HEK293T (cell line): ENCODE results near the gene SPOCK3.
"Not testable (repeated sequence)": the region's sequence is repeated elsewhere in the genome, so short reads cannot be mapped to it uniquely, and the experiment has no call there.

Experiments
- CTCF ChIA-PET: fragments of 350-600 bp; formaldehyde crosslinking; extraction: SDS; loops from one replicate; lab custom pipeline; 2021; ENCODE audit warnings: antibody characterized with exemption, inconsistent platforms; lab: Yijun Ruan, JAX
- POLR2A ChIA-PET: fragments of 350-600 bp; formaldehyde crosslinking; extraction: SDS; loops from one replicate; lab custom pipeline; 2020; ENCODE audit warnings: antibody characterized with exemption, inconsistent platforms; lab: Yijun Ruan, JAX
- DNase-seq: peaks from one replicate; pipeline ENCODE4 v3.0.0; 2012; ENCODE audit warnings: mixed read lengths; ENCODE audit errors: extremely low spot score
- ARNT ChIP-seq: fragments of 450-650 bp; IDR thresholded peaks from 2 replicates; pipeline ENCODE4 v1.6.1; 2017; ENCODE audit warnings: mild to moderate bottlenecking
- BHLHE40 ChIP-seq: fragments of 450-650 bp; IDR thresholded peaks from 2 replicates; pipeline ENCODE4 v1.6.1; 2016; ENCODE audit warnings: mild to moderate bottlenecking, moderate library complexity, borderline replicate concordance
- CTBP1 ChIP-seq: fragments of 450-650 bp; IDR thresholded peaks from 2 replicates; pipeline ENCODE4 v1.6.1; 2016; ENCODE audit warnings: borderline replicate concordance
- ELF4 ChIP-seq: fragments of 450-650 bp; IDR thresholded peaks from 2 replicates; pipeline ENCODE4 v1.6.1; 2017; ENCODE audit warnings: antibody characterized with exemption
- FOXA1 ChIP-seq: fragments of 450-650 bp; IDR thresholded peaks from 2 replicates; pipeline ENCODE4 v1.6.1; 2016; ENCODE audit warnings: mild to moderate bottlenecking
- FOXK2 ChIP-seq: fragments of 450-650 bp; IDR thresholded peaks from 2 replicates; pipeline ENCODE4 v1.6.1; 2016; ENCODE audit warnings: mild to moderate bottlenecking
- FOXM1 ChIP-seq: fragments of 450-650 bp; IDR thresholded peaks from 2 replicates; pipeline ENCODE4 v1.6.1; 2017; ENCODE audit warnings: mild to moderate bottlenecking, borderline replicate concordance
- HDGF ChIP-seq: fragments of 450-650 bp; IDR thresholded peaks from 2 replicates; pipeline ENCODE4 v1.6.1; 2017; ENCODE audit warnings: antibody characterized with exemption, borderline replicate concordance
- L3MBTL2 ChIP-seq: fragments of 450-650 bp; conservative IDR thresholded peaks from 2 replicates; pipeline ENCODE4 v1.6.1; 2016; ENCODE audit warnings: mild to moderate bottlenecking
- LEF1 ChIP-seq: fragments of 450-650 bp; IDR thresholded peaks from 2 replicates; pipeline ENCODE4 v1.6.1; 2017; ENCODE audit warnings: mild to moderate bottlenecking, borderline replicate concordance
- NFRKB ChIP-seq: fragments of 450-650 bp; IDR thresholded peaks from 2 replicates; pipeline ENCODE4 v1.6.1; 2016; ENCODE audit warnings: mild to moderate bottlenecking, moderate library complexity
- SP1 ChIP-seq: fragments of 450-650 bp; IDR thresholded peaks from 2 replicates; pipeline ENCODE4 v1.6.1; 2017
- SUZ12 ChIP-seq: fragments of 450-650 bp; IDR thresholded peaks from 2 replicates; pipeline ENCODE4 v1.6.1; 2016; ENCODE audit warnings: mild to moderate bottlenecking
- TARDBP ChIP-seq: fragments of 450-650 bp; IDR thresholded peaks from 2 replicates; pipeline ENCODE4 v1.6.1; 2016
- ZNF384 ChIP-seq: fragments of 450-650 bp; IDR thresholded peaks from 2 replicates; pipeline ENCODE4 v1.6.1; 2016
- TF ChIP-seq, protein P1 (sequence below): fragments of 450-650 bp; IDR thresholded peaks from 2 replicates; pipeline ENCODE4 v1.6.1; 2016

SPOCK3 gene

DNA sequence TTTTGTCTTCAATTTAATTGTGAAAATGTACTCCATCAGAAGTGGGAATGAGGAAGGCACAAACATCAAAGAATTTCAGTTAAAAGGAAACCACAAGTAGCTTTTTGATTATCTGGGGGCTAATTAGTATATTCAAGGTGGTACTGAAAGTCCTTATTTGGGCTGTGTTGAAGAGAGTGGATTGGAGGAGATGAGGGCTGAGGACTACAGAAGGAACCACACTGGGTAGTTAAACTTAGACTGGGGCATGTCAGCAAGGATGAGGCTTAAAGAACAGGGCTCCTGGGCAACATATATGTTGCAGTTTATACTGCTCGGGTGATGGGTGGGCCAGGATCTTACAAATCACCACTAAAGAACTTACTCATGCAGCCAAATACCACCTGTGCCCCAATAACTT is 346.8 kb downstream of the SPOCK3 start:
- ChIA-PET POLR2A (no interaction called here), CTCF (interaction anchor here (0.6 kb wide), 1 partner anchor 12 kb away, joined by 6 read pairs; no protein-coding TSS in a partner anchor)
- no peak for DNase-seq
- no peak for TF ChIP-seq SP1
- TF ChIP-seq, protein P1, sequence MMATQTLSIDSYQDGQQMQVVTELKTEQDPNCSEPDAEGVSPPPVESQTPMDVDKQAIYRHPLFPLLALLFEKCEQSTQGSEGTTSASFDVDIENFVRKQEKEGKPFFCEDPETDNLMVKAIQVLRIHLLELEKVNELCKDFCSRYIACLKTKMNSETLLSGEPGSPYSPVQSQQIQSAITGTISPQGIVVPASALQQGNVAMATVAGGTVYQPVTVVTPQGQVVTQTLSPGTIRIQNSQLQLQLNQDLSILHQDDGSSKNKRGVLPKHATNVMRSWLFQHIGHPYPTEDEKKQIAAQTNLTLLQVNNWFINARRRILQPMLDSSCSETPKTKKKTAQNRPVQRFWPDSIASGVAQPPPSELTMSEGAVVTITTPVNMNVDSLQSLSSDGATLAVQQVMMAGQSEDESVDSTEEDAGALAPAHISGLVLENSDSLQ, result no peak
- no peak for TF ChIP-seq ELF4
- TF ChIP-seq HDGF, result no peak
- TF ChIP-seq BHLHE40, result no peak
- no peak for TF ChIP-seq ZNF384
- TF ChIP-seq SUZ12, result no peak
- no peak for TF ChIP-seq FOXA1
- TF ChIP-seq TARDBP, result no peak
- no peak for TF ChIP-seq FOXK2
- no peak for TF ChIP-seq CTBP1

DNA sequence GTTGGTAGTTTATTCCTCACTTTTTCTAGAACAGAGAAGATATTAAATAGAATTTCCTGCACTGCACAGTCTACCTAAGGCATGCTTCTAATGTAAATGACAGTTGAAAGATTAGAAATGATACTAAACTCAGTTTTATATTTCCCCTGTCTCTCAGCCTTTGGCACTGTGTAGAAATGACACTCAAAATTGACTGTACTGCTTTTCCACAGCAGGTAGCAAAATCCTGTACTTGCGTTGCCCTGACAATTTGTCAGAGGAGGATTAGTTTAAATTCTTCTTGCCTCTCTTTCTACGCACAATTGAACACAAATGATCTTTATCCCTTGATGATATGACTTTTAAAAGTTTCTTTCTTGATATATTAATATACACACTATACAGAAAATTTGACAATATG is 347.6 kb downstream of the SPOCK3 start:
- ChIA-PET CTCF (no interaction called here), POLR2A (no interaction called here)
- DNase-seq, result no peak
- no peak for TF ChIP-seq SP1
- TF ChIP-seq CTBP1, result no peak
- no peak for TF ChIP-seq SUZ12
- TF ChIP-seq TARDBP, result no peak
- TF ChIP-seq ELF4, result no peak
- no peak for TF ChIP-seq L3MBTL2
- TF ChIP-seq LEF1, result no peak
- TF ChIP-seq ZNF384, result no peak
- no peak for TF ChIP-seq BHLHE40
- no peak for TF ChIP-seq FOXK2
- no peak for TF ChIP-seq FOXM1
- no peak for TF ChIP-seq FOXA1
- TF ChIP-seq, protein P1, result no peak
- TF ChIP-seq HDGF, result no peak
- TF ChIP-seq ARNT, result no peak
- no peak for TF ChIP-seq NFRKB

DNA sequence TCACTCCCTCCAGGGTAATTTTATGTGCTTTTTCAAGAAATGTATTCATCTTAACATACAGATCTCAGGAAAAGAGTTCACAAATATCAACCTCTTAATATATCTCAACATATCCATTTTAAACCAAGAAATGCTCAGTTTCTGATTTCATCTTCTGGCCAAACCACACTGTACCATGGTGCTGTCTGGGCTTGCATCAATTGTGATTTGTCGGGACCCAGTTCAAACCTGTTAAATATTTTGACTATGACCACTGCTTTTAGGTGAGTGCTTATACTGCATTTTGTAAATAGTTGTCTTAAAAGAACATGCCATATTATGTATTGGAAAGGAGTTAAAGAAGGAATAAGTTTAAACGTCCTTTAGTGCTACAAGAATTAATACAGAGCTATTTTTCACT is 352.1 kb downstream of the SPOCK3 start:
- TF ChIP-seq SUZ12 (no peak), ARNT (no peak), CTBP1 (no peak), TARDBP (no peak), SP1 (no peak)
- ChIA-PET POLR2A (no interaction called here), CTCF (no interaction called here)
- no peak for DNase-seq

DNA sequence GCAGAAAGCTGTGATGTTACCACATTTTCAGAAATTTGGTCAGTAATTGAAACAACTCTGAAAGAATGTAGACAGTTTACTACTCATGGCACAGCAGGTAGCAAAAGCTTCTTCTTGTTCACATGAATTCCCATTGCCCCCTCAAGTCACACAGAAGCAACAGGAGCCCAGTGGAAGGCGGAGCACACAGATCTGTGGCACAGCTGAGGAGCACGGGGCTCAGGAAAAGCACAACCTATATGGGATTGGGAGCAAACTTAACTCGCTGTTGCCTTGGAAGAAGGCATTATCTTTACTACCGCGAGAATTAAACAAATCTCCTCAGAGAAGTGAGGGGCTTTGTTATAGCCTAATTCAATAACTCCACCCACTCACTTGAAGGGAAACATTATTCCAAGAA is 358.5 kb downstream of the SPOCK3 start:
- POLR2A ChIA-PET, result no interaction called here
- CTCF ChIA-PET, result interaction anchor here (0.6 kb wide), 1 partner anchor 12 kb away, joined by 6 read pairs; no protein-coding TSS in a partner anchor

DNA sequence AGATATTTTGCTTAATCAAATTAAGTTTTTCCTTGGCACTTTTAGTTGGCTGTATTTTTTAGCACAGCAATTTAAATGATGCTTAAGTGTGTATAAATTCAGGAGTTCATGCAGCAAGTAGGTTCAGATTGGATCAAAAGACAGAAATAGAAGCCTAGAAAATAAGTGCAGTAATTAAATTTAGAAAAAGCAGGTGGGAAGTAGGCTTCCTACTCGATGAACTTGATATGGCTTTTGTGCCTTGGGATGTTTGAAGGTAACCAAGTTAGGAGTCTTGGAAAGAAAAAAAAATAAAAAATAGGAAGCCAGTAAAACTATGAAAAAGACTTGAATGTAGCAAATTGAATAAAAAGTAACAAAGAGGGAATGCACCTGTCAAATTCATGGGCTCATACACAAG is 372.3 kb downstream of the SPOCK3 start:
- POLR2A ChIA-PET, result no interaction called here
- no peak for DNase-seq
- CTCF ChIA-PET, result no interaction called here
- TF ChIP-seq ZNF384 (no peak), TARDBP (no peak), SUZ12 (no peak), ARNT (no peak)
- TF ChIP-seq, protein P1, result no peak

More for the DNA sequence above, 358.5 kb downstream of the SPOCK3 start:
- TF ChIP-seq BHLHE40 (no peak), ARNT (no peak), NFRKB (no peak)
- DNase-seq, result no peak

DNA sequence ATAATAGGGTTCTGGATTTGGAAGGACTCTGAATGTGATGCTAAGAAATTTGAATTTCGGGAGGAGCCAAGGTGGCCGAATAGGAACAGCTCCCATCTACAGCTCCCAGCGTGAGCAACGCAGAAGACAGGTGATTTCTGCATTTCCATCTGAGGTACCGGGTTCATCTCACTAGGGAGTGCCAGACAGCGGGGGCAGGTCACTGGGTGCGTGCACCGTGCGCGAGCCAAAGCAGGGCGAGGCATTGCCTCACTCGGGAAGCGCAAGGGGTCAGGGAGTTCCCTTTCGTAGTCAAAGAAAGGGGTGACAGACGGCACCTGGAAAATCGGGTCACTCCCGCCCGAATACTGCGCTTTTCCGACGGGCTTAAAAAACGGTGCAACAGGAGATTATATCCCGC is 383.9 kb downstream of the SPOCK3 start:
- CTCF ChIA-PET, DNase-seq, POLR2A ChIA-PET: not testable (repeated sequence)

DNA sequence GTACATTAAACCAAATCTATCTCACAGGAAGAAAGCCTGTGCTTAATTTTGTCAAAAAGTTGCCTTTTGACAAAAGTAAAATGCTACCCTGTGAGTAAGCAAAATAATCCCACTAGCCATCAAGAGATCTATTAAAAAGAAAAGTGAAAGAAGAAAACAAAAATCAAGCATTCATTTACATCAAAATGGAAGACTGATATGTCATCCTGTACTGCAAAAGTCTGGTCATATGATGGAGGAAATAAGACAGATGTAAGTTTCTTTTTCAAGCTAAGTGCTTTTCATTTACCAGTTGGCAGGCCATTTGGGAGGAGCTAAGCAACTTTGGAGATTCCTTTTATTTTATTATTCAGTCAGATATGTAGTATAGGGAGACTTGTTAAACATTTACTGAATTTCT is 387.4 kb downstream of the SPOCK3 start:
- no peak for TF ChIP-seq LEF1
- no peak for TF ChIP-seq TARDBP
- TF ChIP-seq, protein P1, result no peak
- POLR2A ChIA-PET, result no interaction called here
- CTCF ChIA-PET, result no interaction called here
- DNase-seq, result no peak
